Small intestine (tissue), 7 donors: ENCODE measurements around the gene TOPBP1. TPM values are rescaled to one million over a fixed set of nuclear protein-coding genes. Genes with fewer than 3 reads are reported as not detected.

Source experiments
- DNase-seq, 2 donors: peaks; one replicate each; pipeline versions ENCODE4 v3.0.0 to v3.0.0-alpha.2; 2013
- FAIRE-seq: peaks from 2 replicates; lab custom pipeline; 2012; peaks lifted over from hg19 to GRCh38; lab: Jason Lieb, UNC
- H3K27ac ChIP-seq, 3 donors: one replicate each; pipeline ENCODE4 v1.5.1; 2013; ENCODE audit warnings: low read length in 2 of 3, mild to moderate bottlenecking in 2 of 3, control low read depth in 1 of 3, inconsistent platforms in 1 of 3, low read depth in 1 of 3, moderate library complexity in 1 of 3
- H3K27me3 ChIP-seq, 3 donors: one replicate each; pipeline ENCODE4 v1.6.1; 2013; ENCODE audit warnings: low read length in 3 of 3, inconsistent platforms in 1 of 3; ENCODE audit not compliant: control insufficient read depth in 3 of 3, insufficient read depth in 3 of 3
- H3K36me3 ChIP-seq, 3 donors: one replicate each; pipeline ENCODE4 v1.6.1; 2013; ENCODE audit warnings: low read length in 3 of 3, inconsistent platforms in 1 of 3, low read depth in 1 of 3, mild to moderate bottlenecking in 1 of 3, moderate library complexity in 1 of 3; ENCODE audit not compliant: control insufficient read depth in 3 of 3, insufficient read depth in 2 of 3
- H3K4me1 ChIP-seq, 3 donors: one replicate each; pipeline ENCODE4 v1.6.1; 2013; ENCODE audit warnings: low read length in 2 of 3, inconsistent platforms in 1 of 3, low read depth in 1 of 3, mild to moderate bottlenecking in 1 of 3, moderate library complexity in 1 of 3; ENCODE audit not compliant: control insufficient read depth in 3 of 3, insufficient read depth in 2 of 3
- H3K4me3 ChIP-seq, 3 donors: one replicate each; pipeline ENCODE4 v1.5.1; 2013; ENCODE audit warnings: low read length in 3 of 3, control low read depth in 1 of 3, inconsistent platforms in 1 of 3, low read depth in 1 of 3, mild to moderate bottlenecking in 1 of 3, moderate library complexity in 1 of 3
- H3K9me3 ChIP-seq, 2 donors: one replicate each; pipeline ENCODE4 v1.6.1; 2013; ENCODE audit warnings: low read depth in 1 of 2, low read length in 1 of 2; ENCODE audit not compliant: control insufficient read depth in 2 of 2, insufficient read depth in 1 of 2
- WGBS, 3 donors: extraction: QIAGEN DNeasy Blood & Tissue Kit; methylation state at CpG; one replicate each; pipeline ENCODE4 v1.1.7; 2013; 5-methylcytosine and 5-hydroxymethylcytosine counted together
- polyA plus RNA-seq, 4 donors: library from polyadenylated mRNA; stranded (reverse) in 3 of 4; unstranded in 1 of 4; fragments of 200-250 nt in 3 of 4; fragments of 120-200 nt in 1 of 4; gene quantifications; one replicate each; pipeline versions ENCODE4 v1.2.1 to v1.2.3, GENCODE V29; 2013
- donor health status: healthy with polysubstance abuse.
- donor health status: control.
- donor health status: control.
- donor health status: Bipolar disorder and iron deficiency.
- donor health status: healthy.

TOPBP1 gene
- polyA plus RNA-seq, 4 donors = 7.8 to 33.5 (median 10.3) TPM

DNA sequence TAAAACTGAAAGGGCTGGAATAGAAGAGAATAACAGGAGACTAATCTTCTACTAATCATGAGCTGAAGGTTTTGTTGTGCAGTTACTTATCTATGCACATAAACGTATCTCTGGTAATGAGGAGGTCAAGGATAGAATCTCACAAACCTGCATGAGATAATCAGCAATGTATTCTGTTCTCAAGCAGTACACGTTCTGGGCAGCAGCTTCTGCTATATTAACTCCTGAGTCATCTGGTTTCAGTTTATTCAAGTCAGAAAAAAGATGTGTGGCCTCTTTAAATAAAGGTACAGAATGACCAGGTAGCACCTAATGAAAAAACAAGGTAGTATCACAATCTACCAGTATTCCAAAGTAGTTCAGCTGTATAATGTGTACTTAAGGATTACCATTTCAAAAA is 53.4 kb downstream of the TOPBP1 start:
- FAIRE-seq = no peak
- WGBS, 3 donors = 56 to 77% (median 69%) methylated on average over 2 of the region's 2 CpGs
- H3K4me1 ChIP-seq = no peaks in the 10 kb centered on the region
- no peak overlapping the region for H3K27ac ChIP-seq
- H3K4me3 ChIP-seq = no peak overlapping the region
- H3K9me3 ChIP-seq = no peaks in the 10 kb centered on the region
- no peaks in the 10 kb centered on the region for H3K27me3 ChIP-seq
- H3K36me3 ChIP-seq = peaks cover 5 to 14% (median 5%) of the 10 kb centered on the region in 3 donors
- no peak for DNase-seq

DNA sequence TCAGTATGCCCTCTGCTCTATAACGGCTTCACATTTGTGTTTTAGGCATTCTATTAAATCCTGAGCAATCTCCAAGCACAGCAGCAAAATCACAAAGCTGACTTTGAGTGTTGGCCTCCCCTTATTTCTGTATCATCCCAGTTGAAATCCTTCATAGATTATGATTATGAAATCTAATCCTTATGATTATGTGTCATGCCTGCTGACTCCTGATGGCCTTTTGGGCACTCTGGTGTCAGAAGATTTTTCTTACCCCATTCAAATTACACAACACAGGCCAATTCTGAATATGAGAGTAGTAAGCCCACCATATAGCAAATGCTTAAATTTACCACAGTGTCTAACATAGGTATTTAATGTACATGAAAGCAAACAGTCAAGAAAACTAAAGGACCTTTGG is 53.9 kb downstream of the TOPBP1 start:
- Histone ChIP-seq H3K4me3 (no peak overlapping the region), H3K27me3 (no peaks in the 10 kb centered on the region), H3K4me1 (no peaks in the 10 kb centered on the region), H3K9me3 (no peaks in the 10 kb centered on the region), H3K27ac (no peak overlapping the region), H3K36me3 (peaks cover 5 to 13% (median 5%) of the 10 kb centered on the region in 3 donors)
- FAIRE-seq (no peak), DNase-seq (no peak)
- WGBS, 3 donors = 91 to 100% (median 99%) methylated on average over 1 of the region's 1 CpG

DNA sequence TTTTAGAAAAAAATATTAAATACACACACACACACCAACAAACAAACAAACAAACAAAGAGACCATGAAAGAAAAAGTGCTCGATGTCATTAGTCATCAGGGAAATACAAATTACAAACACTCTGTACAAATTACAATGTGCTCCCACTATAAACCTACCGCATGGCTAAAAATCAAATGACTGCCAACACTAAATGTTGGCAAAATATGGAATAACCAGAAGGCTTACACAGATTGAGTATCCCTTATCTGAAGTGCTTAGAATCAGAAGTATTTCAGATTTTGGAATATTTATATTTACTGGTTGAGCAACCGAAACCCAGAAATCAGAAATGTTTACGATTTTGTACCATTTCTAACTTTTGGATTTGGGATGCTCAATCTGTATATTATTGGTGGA is 54.8 kb downstream of the TOPBP1 start:
- Histone ChIP-seq H3K4me1 (no peaks in the 10 kb centered on the region), H3K36me3 (peaks cover 4 to 7% (median 5%) of the 10 kb centered on the region in 3 donors), H3K27ac (no peak overlapping the region), H3K9me3 (no peaks in the 10 kb centered on the region), H3K4me3 (no peak overlapping the region), H3K27me3 (no peaks in the 10 kb centered on the region)
- 96 to 98% (median 97%) methylated on average over 4 of the region's 4 CpGs for WGBS, 3 donors
- FAIRE-seq = no peak
- DNase-seq = no peak

DNA sequence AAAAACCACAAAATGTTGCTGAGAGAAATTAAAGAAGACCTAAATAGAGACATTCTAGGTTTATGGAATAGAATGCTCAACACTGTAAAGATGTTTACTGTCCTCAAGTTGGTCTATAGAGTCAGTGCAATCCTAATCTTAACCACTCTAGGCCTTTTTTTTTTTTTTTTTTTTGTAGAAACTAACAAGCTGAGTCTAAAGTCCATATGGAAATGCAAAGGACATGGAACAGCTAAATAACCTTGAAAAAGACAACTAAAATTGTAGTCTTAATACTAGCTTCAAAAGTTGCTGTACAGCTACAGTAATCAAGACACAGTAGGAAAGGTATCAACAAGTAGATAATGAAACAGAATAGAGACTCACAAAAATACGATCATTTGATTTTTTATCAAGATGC is 55.4 kb downstream of the TOPBP1 start:
- Histone ChIP-seq H3K27me3 (no peaks in the 10 kb centered on the region), H3K27ac (no peak overlapping the region), H3K4me3 (no peak overlapping the region), H3K9me3 (no peaks in the 10 kb centered on the region), H3K4me1 (no peaks in the 10 kb centered on the region), H3K36me3 (peaks cover 3 to 5% (median 5%) of the 10 kb centered on the region in 3 donors)
- DNase-seq (peak in 1 of 2 donors; percentile 21), FAIRE-seq (no peak)
- WGBS, 3 donors = 88 to 93% (median 89%) methylated on average over 1 of the region's 1 CpG

DNA sequence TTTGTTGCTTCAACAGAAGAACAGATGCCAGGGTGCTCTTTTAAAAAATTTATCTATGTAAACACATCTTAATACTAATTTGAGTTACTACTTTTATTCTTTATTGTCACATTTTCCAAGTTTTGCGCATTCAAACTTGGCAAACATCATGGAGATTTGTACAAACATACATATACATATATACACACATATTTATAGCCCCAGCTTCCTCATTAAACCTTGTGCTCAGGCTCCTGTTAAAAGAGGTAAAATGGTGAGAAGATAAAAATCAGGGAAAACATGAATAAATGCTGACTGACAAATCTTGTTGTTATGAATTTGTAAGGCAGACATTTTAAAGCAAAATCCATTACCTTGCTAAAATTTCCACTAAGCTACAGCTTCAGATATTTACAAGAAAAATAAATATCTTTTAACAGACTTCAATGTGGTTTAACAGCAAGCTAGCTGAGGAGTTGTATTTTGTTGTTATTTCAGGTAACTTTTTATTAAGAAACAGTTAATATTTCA is 61.1 kb downstream of the TOPBP1 start:
- no peaks in the 10 kb centered on the region for H3K27me3 ChIP-seq
- no peak for FAIRE-seq
- H3K9me3 ChIP-seq = no peaks in the 10 kb centered on the region
- H3K27ac ChIP-seq = no peak overlapping the region
- no peak overlapping the region for H3K4me3 ChIP-seq
- H3K4me1 ChIP-seq = no peaks in the 10 kb centered on the region
- H3K36me3 ChIP-seq = peaks cover 0 to 6% (median 3%) of the 10 kb centered on the region in 3 donors
- 97 to 100% (median 99%) methylated on average over 1 of the region's 1 CpG for WGBS, 3 donors
- no peak for DNase-seq

DNA sequence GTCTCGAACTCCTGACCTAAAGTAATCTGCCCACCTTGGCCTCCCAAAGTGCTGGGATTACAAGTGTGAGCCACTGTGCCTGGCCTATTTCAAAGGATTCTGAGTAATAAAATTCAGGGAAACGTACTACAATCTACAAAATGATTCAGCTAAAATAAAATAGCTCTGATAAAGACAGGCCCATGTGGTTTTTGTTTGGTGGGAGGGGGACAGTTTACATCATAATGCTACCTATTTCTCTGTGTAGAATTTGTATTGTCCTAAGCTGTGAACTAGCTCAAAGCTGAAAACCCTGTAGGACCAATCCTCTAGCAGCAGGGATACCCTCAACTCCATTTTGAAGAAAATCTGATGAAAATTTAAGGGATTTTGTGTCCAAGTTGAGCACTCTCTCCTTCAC is 62.5 kb downstream of the TOPBP1 start:
- Histone ChIP-seq H3K27me3 (no peaks in the 10 kb centered on the region), H3K4me1 (no peaks in the 10 kb centered on the region), H3K4me3 (no peak overlapping the region), H3K36me3 (peaks cover 0 to 3% (median 3%) of the 10 kb centered on the region in 3 donors), H3K27ac (no peak overlapping the region), H3K9me3 (no peaks in the 10 kb centered on the region)
- FAIRE-seq (no peak), DNase-seq (no peak)
- WGBS, 3 donors = 82 to 90% (median 85%) methylated on average over 2 of the region's 2 CpGs

DNA sequence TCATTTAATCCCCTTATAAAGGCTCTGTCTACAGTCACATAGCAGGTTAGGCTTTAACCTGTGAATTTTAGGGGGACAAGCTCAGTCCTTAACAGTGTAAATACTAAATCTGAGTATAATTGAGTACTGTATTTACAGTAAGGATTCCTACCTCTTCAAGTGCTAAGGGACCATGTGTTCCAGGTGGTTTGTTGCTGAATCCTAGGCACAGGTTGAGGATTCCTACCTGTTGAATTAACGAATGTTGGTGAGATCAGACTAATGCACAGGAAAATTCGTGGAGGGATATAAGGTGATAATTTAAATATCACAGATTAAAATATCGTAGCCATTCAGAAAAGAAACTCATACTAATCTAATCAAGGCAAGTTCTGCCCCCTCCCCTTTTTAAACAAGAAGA is 63.3 kb downstream of the TOPBP1 start:
- Histone ChIP-seq H3K27ac (no peak overlapping the region), H3K4me1 (no peaks in the 10 kb centered on the region), H3K36me3 (peaks cover 0 to 3% (median 3%) of the 10 kb centered on the region in 3 donors), H3K9me3 (no peaks in the 10 kb centered on the region), H3K4me3 (no peak overlapping the region), H3K27me3 (no peaks in the 10 kb centered on the region)
- FAIRE-seq (no peak), DNase-seq (no peak)
- WGBS, 3 donors = 85 to 91% (median 86%) methylated on average over 3 of the region's 3 CpGs

DNA sequence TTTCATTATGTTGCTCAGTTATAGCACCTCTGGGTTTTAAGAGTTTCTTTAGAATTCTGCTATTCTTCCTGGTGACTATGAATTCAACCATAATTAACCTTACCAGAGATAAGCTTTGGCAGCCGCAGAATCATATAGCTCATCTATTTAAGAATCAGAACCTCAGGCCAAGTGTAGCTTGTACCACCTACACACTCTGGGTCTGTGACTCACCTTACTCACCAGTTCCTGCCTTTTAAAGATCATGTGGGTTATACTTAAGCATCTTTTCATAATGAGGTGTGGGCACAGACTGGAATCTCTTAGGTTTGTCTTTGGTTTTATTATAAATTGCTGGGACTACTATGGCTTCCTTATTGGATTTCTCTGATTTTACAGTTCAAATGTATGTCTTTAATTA is 66.4 kb downstream of the TOPBP1 start:
- 57 to 70% (median 62%) methylated on average over 1 of the region's 1 CpG for WGBS, 3 donors
- Histone ChIP-seq H3K27me3 (no peaks in the 10 kb centered on the region), H3K9me3 (no peaks in the 10 kb centered on the region), H3K4me3 (no peak overlapping the region), H3K4me1 (no peaks in the 10 kb centered on the region), H3K36me3 (peaks cover 0 to 5% (median 0%) of the 10 kb centered on the region in 3 donors), H3K27ac (no peak overlapping the region)
- DNase-seq (no peak), FAIRE-seq (no peak)

DNA sequence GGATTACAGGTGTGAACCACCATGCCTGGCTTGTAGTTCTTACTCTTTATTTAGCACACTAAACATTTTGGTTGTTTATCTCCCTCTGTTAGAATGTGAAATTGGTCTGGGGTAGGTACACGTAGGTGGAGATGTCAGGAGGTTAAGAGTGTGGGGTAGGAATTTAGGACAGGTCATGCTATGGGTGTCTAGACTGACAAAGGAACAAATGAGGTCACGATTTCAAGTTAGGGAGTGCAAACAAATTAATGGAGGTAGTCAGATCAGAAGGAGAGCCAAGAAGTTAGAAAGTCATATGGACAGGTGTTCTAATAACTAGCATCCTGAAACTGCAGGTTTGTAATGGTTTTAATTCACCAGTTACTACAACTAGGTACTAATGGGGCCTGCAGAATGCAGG is 68.5 kb downstream of the TOPBP1 start:
- Histone ChIP-seq H3K27ac (no peak overlapping the region), H3K9me3 (no peaks in the 10 kb centered on the region), H3K27me3 (no peaks in the 10 kb centered on the region), H3K4me1 (no peaks in the 10 kb centered on the region), H3K36me3 (peaks cover 0 to 7% (median 4%) of the 10 kb centered on the region in 3 donors), H3K4me3 (no peak overlapping the region)
- FAIRE-seq (no peak), DNase-seq (no peak)
- 80 to 84% (median 83%) methylated on average over 2 of the region's 2 CpGs for WGBS, 3 donors
